ENCODE data around the gene PLB1. TPM values are rescaled to one million over a fixed set of nuclear protein-coding genes. Genes with fewer than 3 reads are reported as not detected.

PLB1 gene
- total RNA-seq, 2 donors from 2014 or later: 7.4 to 9.6 TPM

GRCh38 chr2:28626376-28626775 lies 130.5 kb downstream of the PLB1 start:
- Histone ChIP-seq H3K4me3 (no peak overlapping the region), H3K27ac (peak overlapping the region; percentile 84 to 90), H3K27me3 (replicated peaks; ENCODE audit: insufficient read depth) (no peaks in the 10 kb centered on the region), H3K36me3 (no peaks in the 10 kb centered on the region), H3K9me3 (no peaks in the 10 kb centered on the region), H3K4me1 (replicated peaks) (peaks cover under 1% of the 10 kb centered on the region)
- 90% methylated on average over 5 of the region's 5 CpGs for WGBS
- TF ChIP-seq POLR2A (IDR thresholded peaks at IDR 0.05): no peak
- TF ChIP-seq CTCF (IDR thresholded peaks at IDR 0.05): no peak
- TF ChIP-seq POLR2AphosphoS5 (IDR thresholded peaks at IDR 0.05): no peak
- intact Hi-C loops (cut with DNase I): loop anchor here (5.0 kb wide), 2 partner anchors 36 to 126 kb away; partner anchors contain the start of gene PPP1CB
- no peak for DNase-seq (ENCODE audit: low spot score)

- TF ChIP-seq POLR2A (IDR thresholded peaks at IDR 0.05) (no peak), CTCF (IDR thresholded peaks at IDR 0.05) (no peak), POLR2AphosphoS5 (IDR thresholded peaks at IDR 0.05) (peak; percentile 50)
- no peaks in the 10 kb centered on the region for H3K9me3 ChIP-seq
- intact Hi-C loops (cut with DNase I): loop anchor here (5.0 kb wide), 2 partner anchors 35 to 125 kb away; partner anchors contain the start of gene PPP1CB
- peak overlapping the region; percentile 84 to 90 for H3K27ac ChIP-seq
- no peak for DNase-seq (ENCODE audit: low spot score)
- H3K4me3 ChIP-seq: no peak overlapping the region
- H3K27me3 ChIP-seq (replicated peaks; ENCODE audit: insufficient read depth): no peaks in the 10 kb centered on the region
- H3K36me3 ChIP-seq: no peaks in the 10 kb centered on the region
- no peaks in the 10 kb centered on the region for H3K4me1 ChIP-seq (replicated peaks)
- 62% methylated on average over 7 of the region's 7 CpGs for WGBS
These were observed 131.1 kb downstream of the PLB1 start for GRCh38 chr2:28626891-28627421.

GRCh38 chr2:28627722-28628480 lies 132.0 kb downstream of the PLB1 start:
- Histone ChIP-seq H3K27ac (peak overlapping the region; percentile 84 to 90), H3K36me3 (no peaks in the 10 kb centered on the region), H3K27me3 (replicated peaks; ENCODE audit: insufficient read depth) (no peaks in the 10 kb centered on the region), H3K9me3 (no peaks in the 10 kb centered on the region), H3K4me3 (no peak overlapping the region), H3K4me1 (replicated peaks) (peaks cover 1% of the 10 kb centered on the region)
- DNase-seq (ENCODE audit: low spot score): no peak
- TF ChIP-seq POLR2AphosphoS5 (IDR thresholded peaks at IDR 0.05) (no peak), POLR2A (IDR thresholded peaks at IDR 0.05) (no peak), CTCF (IDR thresholded peaks at IDR 0.05) (no peak)
- WGBS: 84% methylated on average over 5 of the region's 5 CpGs
- intact Hi-C loops (cut with DNase I): loop anchor here (5.0 kb wide), 2 partner anchors 34 to 124 kb away; partner anchors contain the start of gene PPP1CB

GRCh38 chr2:28628506-28628905 lies 132.6 kb downstream of the PLB1 start:
- TF ChIP-seq POLR2AphosphoS5 (IDR thresholded peaks at IDR 0.05) (no peak), CTCF (IDR thresholded peaks at IDR 0.05) (no peak), POLR2A (IDR thresholded peaks at IDR 0.05) (no peak)
- 97% methylated on average over 8 of the region's 8 CpGs for WGBS
- Histone ChIP-seq H3K4me1 (replicated peaks) (peaks cover 4% of the 10 kb centered on the region), H3K4me3 (no peak overlapping the region), H3K9me3 (no peaks in the 10 kb centered on the region), H3K27ac (peak overlapping the region; percentile 84 to 90), H3K36me3 (no peaks in the 10 kb centered on the region), H3K27me3 (replicated peaks; ENCODE audit: insufficient read depth) (no peaks in the 10 kb centered on the region)
- DNase-seq (ENCODE audit: low spot score): no peak
- intact Hi-C loops (cut with DNase I): loop anchor here (5.0 kb wide), 2 partner anchors 34 to 124 kb away; partner anchors contain the start of gene PPP1CB

Measured in prostate gland (tissue), 2 donors.